VCaP (cell line): ENCODE data around the gene NCOA7.

Experiments
- H3K27ac ChIP-seq: fragments of 450-650 bp; 2 replicates; pipeline ENCODE4 v1.5.1; 2017
- CTCF ChIP-seq: fragments of 450-650 bp; conservative IDR thresholded peaks from 2 replicates; pipeline ENCODE4 v1.5.1; 2017; ENCODE audit warnings: mild to moderate bottlenecking, moderate library complexity

NCOA7 gene

GRCh38 chr6:125806813-125807212 lies 16.1 kb downstream of the NCOA7 start:
- TF ChIP-seq CTCF: no peak
- H3K27ac ChIP-seq: no peak overlapping the region

- TF ChIP-seq CTCF: no peak
- H3K27ac ChIP-seq: no peak overlapping the region
Observed at GRCh38 chr6:125807293-125807692, 16.5 kb downstream of the NCOA7 start.

GRCh38 chr6:125808060-125808459 lies 17.3 kb downstream of the NCOA7 start:
- no peak overlapping the region for H3K27ac ChIP-seq
- TF ChIP-seq CTCF: no peak

- TF ChIP-seq CTCF: no peak
- no peak overlapping the region for H3K27ac ChIP-seq
Observed at GRCh38 chr6:125808591-125808990, 17.8 kb downstream of the NCOA7 start.

GRCh38 chr6:125809570-125810170 lies 18.9 kb downstream of the NCOA7 start:
- no peak for TF ChIP-seq CTCF
- H3K27ac ChIP-seq: no peak overlapping the region

GRCh38 chr6:125810445-125810844 lies 19.7 kb downstream of the NCOA7 start:
- TF ChIP-seq CTCF: no peak
- H3K27ac ChIP-seq: no peak overlapping the region

GRCh38 chr6:125811259-125811658 lies 20.5 kb downstream of the NCOA7 start:
- TF ChIP-seq CTCF: no peak
- no peak overlapping the region for H3K27ac ChIP-seq
